GM18858 (cell line): ENCODE measurements around the gene CDC20.

ENCODE experiments used
- ATAC-seq: cut with Tn5 transposase; IDR thresholded peaks from one replicate; pipeline ENCODE4 v1.9.1; 2021; ENCODE audit not compliant: unreplicated experiment

The CDC20 gene

DNA sequence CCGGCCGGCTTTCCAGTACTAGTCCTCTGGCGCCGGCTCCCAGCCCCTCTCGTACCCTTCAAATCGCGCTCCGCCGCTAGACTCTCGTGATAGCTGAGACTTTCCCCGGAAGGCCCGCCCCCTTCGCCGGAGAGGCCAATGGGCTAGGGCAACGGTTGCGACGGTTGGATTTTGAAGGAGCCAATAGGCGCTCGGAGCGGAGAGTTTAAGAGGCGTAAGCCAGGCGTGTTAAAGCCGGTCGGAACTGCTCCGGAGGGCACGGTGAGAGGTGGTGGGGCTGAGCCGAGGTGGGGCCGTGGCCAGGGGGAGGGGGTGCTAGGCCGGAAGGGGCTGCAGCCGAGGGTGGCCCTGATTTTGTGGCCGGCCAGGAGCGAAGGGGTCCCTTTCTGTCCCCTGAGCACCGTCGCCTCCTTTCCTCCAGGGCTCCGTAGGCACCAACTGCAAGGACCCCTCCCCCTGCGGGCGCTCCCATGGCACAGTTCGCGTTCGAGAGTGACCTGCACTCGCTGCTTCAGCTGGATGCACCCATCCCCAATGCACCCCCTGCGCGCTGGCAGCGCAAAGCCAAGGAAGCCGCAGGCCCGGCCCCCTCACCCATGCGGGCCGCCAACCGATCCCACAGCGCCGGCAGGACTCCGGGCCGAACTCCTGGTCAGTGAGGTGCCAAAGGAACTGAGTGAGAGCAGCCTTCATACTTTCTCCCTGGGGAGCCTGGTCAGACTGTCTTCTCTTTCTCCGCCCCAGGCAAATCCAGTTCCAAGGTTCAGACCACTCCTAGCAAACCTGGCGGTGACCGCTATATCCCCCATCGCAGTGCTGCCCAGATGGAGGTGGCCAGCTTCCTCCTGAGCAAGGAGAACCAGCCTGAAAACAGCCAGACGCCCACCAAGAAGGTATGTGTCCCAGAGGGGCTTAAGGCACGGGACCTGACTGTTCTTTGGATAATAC is at the start of gene CDC20:
TSS of gene CDC20 (plus strand) at position 236 of the 948 bp plus-strand sequence. CDS start at position 471, 235 bp downstream.
- ATAC-seq, result peak; percentile 79

DNA sequence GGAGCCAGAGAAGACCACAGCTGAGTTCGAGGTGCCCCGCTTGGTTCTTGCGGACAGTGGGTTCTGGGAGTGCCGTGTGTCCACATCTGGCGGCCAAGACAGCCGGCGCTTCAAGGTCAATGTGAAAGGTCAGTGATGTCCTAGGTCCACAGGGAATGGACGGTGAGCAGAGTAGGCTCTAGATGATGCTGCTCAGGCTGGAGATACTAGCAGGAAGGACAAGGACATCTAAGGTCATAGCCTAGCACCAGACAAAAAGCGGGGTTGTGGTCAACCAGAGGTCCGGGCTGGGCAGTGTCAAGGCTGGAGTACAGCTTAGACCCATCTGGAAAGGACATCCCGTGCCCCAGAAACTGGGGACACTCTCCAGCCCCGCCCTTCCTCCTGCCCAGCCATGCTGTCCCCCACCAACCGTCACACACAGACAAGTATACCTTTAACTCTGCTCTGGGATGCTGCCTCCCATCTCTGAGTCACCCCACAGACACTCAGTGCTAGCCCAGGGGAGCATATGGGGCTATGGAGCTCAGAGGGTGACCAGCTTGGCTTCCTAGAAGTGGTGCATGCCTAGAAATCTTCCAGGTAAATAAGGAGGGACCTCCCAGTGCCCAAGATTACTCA is 49.3 kb upstream of the CDC20 start:
- ATAC-seq, result no peak

DNA sequence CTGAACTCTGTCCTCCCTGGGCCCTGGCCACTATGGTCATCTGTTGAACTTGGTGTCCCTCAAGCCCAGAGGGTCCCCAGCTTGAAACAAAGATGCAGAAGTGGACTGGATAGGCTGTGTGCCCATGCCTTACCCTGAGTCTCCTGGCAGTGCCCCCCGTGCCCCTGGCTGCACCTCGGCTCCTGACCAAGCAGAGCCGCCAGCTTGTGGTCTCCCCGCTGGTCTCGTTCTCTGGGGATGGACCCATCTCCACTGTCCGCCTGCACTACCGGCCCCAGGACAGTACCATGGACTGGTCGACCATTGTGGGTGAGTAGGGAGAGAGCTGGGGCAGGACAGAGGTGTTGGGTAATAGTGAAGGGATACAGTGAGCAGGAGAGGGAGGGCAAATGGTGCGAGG is 47.3 kb upstream of the CDC20 start:
- no peak for ATAC-seq

DNA sequence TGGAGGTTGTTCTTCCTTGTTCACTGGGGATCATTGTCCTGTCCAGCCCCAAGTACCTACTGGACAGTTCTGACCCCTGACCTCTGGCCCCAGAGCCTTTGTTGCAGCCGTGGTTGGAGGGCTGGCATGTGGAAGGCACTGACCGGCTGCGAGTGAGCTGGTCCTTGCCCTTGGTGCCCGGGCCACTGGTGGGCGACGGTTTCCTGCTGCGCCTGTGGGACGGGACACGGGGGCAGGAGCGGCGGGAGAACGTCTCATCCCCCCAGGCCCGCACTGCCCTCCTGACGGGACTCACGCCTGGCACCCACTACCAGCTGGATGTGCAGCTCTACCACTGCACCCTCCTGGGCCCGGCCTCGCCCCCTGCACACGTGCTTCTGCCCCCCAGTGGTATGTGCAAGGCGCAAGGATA is 46.6 kb upstream of the CDC20 start:
- no peak for ATAC-seq

DNA sequence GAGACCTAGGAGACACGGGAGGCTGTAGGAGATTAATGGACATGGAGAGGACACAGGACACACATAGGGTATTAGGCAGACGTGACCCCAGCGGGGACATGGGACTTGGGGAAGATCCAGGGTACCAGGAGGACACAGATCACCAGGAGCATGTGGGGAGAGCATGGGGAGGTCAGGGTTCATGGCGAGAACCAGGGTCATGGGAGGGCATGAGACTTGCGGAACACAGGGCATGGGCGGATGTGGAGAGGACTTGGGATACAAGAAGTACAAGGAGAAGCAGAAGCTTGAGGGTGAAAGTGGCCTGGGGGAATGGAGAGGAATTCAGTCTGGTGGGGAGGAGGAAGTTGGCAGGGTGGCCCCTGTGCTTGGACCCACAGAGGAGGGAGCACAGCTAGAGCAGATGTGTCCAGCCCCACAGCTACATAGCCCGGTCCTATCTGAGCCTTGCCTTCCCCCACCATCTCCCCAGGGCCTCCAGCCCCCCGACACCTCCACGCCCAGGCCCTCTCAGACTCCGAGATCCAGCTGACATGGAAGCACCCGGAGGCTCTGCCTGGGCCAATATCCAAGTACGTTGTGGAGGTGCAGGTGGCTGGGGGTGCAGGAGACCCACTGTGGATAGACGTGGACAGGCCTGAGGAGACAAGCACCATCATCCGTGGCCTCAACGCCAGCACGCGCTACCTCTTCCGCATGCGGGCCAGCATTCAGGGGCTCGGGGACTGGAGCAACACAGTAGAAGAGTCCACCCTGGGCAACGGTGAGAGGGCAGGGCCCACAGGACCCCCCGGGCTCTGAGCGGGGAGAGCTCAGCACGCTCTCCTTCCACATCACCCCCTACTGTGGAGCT is 45.9 kb upstream of the CDC20 start:
- ATAC-seq, result no peak

DNA sequence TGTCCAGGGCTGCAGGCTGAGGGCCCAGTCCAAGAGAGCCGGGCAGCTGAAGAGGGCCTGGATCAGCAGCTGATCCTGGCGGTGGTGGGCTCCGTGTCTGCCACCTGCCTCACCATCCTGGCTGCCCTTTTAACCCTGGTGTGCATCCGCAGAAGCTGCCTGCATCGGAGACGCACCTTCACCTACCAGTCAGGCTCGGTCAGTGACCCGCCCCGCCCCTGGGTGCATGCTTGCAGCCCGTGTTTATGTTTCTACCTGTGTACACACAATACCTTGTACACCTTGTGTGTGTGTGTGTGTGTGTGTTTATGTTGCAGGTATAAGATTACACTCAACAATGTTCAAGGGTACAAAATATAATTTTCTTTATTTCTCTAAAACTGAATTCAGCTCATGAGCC is 45.0 kb upstream of the CDC20 start:
- no peak for ATAC-seq

DNA sequence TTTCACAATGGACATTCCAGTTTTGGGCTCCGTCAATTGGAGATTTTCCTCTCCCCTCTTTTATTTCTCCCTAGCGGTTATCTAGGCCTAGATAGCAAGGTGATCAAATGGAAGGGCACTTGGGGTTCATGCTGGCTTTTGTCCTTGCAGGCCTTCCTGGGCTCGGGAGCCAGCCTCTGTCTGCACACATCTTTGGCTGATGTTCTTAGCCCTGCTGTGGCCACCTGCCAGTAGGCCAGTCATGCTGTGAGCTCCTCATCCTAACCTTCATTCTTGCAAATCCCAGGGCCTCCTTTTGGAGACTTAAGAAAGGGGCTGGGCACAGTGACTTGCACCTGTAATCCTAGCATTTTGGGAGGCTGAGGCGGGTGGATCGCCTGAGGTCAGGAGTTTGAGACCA is 44.5 kb upstream of the CDC20 start:
- no peak for ATAC-seq

DNA sequence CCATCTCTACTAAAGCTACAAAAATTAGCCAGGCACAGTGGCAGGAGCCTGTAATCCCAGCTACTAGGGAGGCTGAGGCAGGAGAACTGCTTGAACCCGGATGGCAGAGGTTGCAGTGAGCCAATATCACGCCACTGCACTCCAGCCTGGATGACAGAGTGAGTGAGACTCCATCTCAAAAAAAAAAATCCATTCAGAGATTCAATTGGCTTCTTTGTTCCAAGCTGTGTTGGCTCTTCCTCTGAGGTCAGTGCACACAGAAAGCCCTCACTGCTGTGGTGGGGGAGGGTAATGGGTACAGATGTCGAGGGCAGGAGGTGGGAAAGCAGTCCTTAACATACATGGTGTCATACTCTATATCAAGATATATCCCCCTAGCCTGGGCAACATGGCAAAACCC is 43.3 kb upstream of the CDC20 start:
- no peak for ATAC-seq

DNA sequence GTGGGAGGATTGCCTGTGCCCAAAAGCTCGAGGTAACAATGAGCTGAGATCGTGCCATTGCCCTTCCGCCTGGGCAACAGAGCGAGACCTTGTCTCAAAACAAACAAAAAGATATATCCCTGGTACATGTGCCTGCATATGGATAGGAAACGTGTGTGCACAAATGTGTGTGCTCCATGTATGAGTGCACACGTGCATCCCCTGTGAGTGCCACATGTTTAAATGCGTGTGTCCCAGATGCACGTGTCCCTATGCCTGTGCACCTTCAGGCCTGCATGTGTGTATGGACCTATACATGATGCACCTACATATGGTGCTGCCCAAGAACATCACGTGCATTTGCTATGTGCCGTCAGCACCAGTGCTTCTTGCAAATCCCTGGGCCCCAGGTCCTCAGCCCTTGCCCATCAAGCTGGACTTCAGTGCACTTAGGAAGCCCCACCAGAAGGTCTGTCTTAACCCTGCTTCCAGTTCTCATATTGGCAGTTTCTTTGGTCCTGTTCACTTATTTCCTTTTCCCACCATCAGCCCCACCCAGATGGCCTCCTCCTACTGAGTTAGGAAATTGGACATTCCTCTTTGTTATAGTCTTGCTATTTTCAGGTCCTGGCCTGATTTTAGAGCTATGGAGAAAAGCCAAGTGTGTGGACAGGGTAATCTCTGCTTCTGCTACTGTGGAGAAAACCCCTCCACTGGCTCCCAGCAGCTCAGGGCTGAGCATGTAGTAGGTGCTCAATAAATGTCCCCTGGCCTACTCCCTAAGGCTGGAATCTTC is 42.6 kb upstream of the CDC20 start:
- no peak for ATAC-seq

DNA sequence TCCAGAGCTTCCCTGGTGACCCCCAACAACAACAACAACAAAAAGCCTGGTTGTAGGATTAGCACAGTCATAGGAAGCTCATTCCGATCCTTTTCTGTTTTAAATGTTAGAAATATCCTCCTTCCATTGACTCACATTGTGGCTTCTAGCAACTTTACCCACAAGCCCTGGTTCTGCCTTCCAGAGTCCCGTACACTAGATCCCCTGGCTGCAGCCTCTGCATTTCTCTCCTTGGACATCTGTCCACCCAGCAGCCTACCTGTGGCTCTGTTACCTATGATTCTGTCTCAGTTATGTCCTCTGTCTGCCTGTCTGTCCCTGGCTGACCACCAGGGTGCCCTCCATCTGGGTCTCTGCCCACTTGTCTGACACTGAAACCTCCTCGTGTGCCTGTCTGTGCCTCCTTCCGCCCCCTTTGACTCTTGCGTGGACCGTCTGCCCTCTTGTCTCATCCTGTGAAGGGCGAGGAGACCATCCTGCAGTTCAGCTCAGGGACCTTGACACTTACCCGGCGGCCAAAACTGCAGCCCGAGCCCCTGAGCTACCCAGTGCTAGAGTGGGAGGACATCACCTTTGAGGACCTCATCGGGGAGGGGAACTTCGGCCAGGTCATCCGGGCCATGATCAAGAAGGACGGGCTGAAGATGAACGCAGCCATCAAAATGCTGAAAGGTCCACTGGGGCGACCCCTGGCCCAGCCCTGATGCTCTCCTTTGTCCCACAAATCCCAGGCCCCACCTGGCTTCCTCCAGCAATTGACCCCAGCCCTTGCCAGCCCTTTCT is 41.9 kb upstream of the CDC20 start:
- no peak for ATAC-seq

DNA sequence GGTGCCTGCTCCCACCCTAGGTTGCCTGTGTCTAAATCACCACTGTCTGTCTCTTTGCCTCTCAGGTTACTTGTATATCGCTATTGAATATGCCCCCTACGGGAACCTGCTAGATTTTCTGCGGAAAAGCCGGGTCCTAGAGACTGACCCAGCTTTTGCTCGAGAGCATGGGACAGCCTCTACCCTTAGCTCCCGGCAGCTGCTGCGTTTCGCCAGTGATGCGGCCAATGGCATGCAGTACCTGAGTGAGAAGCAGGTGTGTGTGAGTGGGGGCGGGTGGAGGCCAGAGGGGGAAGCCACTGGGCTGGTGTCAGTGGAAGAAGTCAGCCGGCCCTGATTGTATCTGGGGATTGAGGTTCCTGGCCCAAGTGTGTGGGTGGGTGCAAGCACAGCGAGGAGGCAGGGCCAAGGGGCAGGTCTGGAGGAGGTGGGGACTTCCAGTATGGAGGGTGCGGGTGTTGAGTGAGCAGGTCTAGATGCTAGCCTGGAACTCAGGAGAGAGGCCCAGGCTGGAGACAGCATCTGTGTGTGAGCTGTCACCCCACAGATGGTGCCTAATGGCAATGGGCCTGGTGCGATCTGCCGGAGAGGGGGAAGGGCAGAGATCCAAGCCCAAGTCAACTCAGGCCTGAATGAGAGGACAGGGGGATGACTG is 40.8 kb upstream of the CDC20 start:
- no peak for ATAC-seq

DNA sequence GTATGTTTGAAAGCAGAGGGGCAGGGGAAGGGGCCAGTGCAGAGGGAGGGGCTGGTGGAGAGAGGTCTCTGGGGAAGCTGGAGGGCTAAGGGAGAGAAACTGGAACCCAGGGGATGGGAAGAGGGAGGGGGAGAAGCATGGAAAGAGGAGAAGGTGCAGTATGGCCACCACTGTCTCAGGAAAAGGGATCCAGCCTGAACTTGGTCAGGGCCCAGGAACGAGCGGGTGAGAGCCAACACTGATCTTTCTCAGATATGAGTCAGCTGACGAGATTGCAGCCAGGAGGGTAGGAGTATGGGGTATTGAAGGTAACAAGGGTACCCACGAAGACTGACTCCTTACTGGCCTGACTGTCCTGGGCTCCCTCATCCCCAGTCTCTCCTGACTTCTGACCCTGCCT is 40.0 kb upstream of the CDC20 start:
- ATAC-seq, result no peak

DNA sequence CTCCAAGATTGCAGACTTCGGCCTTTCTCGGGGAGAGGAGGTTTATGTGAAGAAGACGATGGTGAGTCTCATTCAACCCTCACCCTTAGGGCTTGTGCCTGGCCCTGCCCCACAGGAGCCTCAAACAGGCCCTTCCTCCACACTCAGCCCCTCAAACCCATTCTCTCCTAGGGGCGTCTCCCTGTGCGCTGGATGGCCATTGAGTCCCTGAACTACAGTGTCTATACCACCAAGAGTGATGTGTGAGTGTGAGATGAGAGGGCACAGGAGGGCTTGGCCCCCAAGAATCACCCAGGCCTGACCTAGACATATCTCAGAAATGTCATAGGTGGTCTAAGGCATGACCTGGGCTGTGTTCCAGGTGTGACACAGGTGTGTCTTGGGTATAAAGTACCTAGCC is 39.5 kb upstream of the CDC20 start:
- ATAC-seq, result no peak

DNA sequence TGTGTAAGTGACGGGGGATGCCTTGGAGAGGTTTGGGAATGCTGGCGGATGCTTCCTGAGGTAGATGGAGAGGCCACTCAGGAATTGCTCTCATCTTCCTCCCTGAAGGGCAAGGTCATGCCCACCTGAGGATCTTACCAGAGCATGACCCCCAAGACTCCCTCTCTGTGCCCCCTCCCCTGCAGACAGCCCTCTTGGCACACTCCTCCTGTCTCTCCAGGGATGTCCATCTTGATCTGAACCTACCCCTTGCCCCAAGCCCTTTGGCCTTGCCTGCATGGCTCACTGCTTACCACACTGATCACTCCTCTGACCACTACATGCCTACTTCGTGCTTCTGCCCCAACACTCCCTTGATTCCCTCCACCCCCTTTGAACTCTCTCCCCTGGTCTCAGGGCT is 39.0 kb upstream of the CDC20 start:
- no peak for ATAC-seq

DNA sequence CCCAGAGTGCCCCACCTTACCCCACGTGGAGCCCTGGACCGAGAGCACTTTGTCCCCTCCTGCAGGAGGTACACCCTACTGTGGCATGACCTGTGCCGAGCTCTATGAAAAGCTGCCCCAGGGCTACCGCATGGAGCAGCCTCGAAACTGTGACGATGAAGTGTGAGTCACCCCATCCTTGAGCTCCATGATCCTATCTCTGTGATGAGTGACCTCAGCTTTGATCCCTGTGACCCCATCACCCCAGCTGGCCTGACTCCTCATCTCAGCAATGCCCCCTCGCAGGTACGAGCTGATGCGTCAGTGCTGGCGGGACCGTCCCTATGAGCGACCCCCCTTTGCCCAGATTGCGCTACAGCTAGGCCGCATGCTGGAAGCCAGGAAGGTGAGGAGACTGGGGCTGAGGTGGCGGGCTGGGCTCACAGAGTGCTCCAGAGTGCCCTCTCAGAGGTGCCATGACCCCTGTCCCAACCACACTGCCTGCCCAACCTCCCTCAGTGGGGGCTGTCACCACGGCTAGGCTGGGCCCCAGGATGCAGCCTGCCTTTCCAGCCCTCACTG is 37.4 kb upstream of the CDC20 start:
- no peak for ATAC-seq

DNA sequence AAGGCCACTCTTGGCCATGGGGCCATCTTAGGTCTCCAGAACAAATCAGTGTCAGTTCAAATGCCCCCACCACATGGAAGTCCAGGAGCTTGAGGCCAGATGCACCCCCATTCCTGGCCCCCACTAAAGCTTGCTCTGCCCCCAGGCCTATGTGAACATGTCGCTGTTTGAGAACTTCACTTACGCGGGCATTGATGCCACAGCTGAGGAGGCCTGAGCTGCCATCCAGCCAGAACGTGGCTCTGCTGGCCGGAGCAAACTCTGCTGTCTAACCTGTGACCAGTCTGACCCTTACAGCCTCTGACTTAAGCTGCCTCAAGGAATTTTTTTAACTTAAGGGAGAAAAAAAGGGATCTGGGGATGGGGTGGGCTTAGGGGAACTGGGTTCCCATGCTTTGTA is 36.3 kb upstream of the CDC20 start:
- ATAC-seq, result no peak

DNA sequence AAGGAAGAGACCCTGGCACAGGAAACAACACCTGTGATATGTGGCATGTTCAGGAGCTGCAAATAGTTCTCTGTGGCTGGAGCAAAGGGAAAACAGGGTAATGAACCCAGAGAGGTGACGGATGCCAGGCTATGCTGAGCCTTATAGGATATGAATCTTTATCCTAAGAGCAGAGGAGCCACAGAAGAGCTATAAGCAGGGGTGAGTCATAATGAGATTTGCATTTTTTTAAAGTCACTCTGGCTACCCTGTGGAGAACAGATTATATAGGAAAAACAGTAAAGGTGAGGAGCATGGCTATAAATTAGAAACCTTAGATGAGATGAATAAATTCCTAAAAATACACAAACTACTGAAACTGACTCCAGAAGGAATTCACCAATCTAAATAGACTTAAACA is 34.0 kb upstream of the CDC20 start:
- ATAC-seq, result no peak

DNA sequence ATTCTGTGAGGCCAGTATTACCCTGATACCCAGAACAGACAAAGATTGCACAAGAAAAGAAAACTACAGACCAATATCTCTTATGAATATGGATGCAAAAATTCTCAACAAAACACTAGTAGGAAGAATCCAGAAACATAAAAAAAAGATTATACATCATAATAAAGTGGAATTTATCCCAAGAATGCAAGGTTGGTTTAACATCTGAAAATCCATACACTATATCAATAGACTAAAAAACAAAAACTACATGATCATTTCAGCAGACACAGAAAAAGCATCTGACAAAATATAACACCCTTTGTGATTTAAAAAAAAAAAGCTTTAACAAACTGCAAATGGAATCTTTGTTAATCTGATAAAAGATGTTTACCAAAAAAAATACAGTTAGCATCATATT is 33.4 kb upstream of the CDC20 start:
- ATAC-seq, result no peak
